GM19397 (cell line): Measurements from ENCODE around the gene USP12.
"Not testable (repeated sequence)": the region's sequence is repeated elsewhere in the genome, so short reads cannot be mapped to it uniquely, and the experiment has no call there.

ENCODE experiments used
- ATAC-seq: cut with Tn5 transposase; IDR thresholded peaks from one replicate; pipeline ENCODE4 v1.9.1; 2021; ENCODE audit warnings: mild to moderate bottlenecking, moderate library complexity; ENCODE audit not compliant: unreplicated experiment

The USP12 gene

DNA sequence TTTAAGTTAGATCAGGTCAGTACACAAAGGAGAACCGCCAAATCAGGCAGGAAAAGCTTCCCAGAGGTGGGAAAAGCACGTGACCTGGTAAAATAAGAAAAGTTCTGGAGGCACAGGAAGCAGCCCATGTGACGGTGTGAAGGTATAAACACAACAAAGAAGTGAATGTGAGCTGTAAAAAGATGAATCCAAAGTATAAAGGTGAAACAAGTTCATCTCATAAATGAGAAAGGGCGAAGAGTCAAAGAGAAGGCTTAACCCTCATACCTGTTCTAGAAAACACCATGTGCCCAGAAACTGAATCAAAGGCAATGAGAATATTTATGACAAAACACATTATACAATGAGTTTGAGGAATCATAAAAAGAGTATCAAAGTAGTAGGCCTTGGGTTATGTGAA lies 47.0 kb downstream of the USP12 start:
- no peak for ATAC-seq

- ATAC-seq = not testable (repeated sequence)
These were observed 48.2 kb downstream of the USP12 start for GRCh38 chr13:27123445-27123844.

GRCh38 chr13:27122036-27122435 lies 49.6 kb downstream of the USP12 start:
- no peak for ATAC-seq

GRCh38 chr13:27120811-27121210 lies 50.8 kb downstream of the USP12 start:
- no peak for ATAC-seq

DNA sequence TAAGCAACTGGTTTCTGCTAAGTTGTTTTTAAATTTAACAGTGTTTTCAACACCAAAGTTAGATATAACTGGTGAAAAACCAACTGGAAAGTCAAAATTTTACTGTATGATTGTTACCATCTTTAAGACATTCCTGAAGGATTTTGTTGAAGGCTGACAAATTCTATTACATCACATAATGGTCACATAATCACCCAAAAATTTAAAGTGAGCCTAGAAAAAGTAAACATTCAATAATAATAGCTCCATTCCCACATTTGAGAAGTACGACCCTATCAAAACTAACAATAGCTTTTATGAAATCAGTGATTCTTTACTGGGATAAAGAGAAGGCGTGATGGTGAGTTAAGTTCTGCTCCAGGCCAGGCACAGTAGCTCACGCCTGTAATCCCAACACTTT lies 51.6 kb downstream of the USP12 start:
- no peak for ATAC-seq

DNA sequence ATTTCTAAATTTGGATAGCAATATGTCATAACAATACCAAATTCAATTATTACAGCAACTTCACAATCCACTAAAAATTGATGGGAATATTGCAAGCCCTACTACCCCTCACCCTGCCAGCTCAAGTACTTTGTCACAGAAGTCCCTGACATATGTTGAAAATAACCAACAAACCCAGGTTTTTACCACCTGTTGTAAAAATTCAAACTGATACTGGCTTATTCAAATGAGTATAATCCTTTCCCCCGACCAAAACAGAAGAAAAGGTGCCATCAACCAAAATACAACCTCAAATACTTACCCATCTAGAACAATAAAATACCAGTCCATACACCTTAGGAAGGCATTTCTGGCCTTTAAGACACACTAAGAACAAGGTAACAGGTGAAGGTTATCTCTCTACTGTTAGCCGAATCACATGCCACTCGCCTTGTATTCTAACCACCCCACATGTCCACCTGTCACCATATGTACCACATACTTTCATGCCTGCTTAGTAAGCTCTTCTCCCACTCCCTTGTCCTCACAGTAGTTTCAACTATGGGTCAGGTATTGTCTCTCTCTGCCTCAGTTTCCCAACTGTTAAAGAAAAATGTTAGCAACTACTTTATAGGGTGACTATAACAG lies 53.1 kb downstream of the USP12 start:
- no peak for ATAC-seq

DNA sequence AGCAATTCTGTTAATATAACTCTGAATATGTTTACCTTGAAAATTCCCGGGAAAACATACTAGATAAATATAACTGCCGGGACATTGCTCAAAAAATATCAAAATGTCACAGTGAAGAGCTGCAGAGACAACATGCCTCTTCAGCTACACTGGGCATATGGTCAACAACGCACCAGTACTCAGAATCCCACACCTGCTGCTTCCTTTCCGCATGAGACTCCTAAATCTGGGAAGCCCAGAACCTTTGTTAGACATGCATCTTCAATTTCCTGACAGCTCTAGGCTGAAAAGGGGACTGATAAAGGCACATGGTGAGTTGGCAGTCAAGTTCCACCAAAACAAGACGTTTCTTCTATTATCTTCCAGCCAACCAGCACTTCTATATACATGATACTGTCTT lies 53.7 kb downstream of the USP12 start:
- ATAC-seq = no peak

DNA sequence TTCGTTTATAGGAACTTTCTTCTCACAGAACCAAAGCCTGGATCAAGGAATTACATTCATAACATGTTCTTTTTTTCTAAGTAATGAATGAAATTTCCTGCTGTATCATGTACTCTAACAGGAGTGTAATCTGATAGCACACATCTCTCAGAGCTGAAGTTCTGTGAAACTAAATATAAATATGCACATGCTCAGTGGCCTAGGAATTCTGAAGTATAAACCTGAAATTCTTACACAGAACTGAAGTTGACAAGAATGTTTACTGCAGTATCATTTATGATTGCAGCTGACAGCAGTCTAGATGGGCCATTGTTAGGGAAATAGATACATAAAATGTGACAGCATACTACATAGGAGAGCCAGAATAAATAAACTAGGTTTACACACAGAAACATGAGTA lies 54.5 kb downstream of the USP12 start:
- no peak for ATAC-seq

GRCh38 chr13:27113436-27113835 lies 58.2 kb downstream of the USP12 start:
- ATAC-seq = no peak

DNA sequence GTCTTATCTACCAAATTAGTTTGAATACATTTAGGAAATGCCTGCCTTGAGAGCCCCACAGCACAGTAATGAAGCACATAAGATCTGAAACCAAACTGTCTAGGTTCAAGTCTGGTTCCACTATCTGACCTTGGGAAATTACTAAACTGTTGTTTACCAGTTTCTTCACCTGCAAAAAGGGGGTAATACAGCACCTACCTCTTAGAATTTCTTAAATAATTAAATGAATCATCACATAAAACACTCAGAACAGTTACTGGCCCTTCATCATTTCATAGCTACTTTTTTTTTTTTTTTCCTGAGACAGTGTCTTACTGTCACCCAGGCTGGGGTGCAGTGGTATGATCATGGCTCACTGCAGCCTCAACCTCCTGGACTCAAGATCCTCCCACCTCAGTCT lies 59.6 kb downstream of the USP12 start:
- ATAC-seq = no peak

DNA sequence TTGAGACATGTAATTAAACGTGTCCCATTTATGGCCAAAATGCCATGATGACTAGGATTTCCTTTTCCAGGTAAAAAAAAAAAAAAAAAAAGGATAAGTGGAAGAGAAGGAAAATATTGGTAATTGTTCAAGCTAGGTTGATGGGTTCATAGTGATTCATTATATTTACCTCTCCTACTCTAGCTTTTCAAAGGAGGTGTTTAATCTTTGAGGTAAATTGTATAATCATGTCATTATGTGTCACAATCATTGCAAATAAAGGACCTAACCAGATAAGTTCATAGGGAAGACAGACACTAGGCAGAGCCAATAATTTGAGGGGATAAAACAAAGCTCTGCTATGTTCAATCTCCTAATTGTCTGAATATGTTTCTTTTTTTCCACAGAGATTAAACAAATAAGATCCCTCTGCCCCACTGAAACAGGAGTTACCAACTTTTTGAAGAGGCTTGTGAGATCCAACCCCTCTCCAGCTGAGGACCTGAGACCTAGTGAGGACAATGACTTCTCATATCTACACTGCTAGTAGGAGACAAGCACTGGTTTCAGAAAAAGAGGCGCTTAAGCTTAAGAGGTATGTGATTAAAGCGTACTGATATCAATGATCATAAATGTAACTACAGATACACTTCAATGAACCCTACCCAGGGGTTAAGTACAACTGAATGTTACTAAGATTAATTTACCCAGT lies 61.4 kb downstream of the USP12 start:
- ATAC-seq = no peak

GRCh38 chr13:27106144-27106543 lies 65.5 kb downstream of the USP12 start:
- no peak for ATAC-seq

DNA sequence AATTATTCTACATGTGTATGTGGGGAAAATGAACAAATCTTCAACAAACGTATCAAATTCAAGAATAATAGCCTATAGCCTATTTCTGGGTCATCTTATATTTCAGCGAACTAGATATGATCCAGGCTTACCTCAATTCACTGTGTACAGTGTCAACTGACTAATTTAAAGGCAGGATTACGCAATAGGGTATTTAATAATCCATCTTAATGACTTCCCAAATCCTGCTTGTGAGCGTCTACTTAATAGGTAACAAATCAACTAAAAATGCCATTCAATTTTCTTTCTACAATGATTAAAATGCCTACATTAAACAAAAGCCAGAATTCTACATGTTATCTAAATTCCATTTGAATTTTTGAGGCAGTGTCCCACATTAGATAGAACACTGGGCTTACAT lies 67.0 kb downstream of the USP12 start:
- ATAC-seq = no peak

GRCh38 chr13:27101847-27102246 lies 69.8 kb downstream of the USP12 start:
- ATAC-seq = no peak

- ATAC-seq = no peak
These were observed 70.3 kb downstream of the USP12 start for GRCh38 chr13:27101289-27101688.

- ATAC-seq = no peak
These were observed 73.9 kb downstream of the USP12 start for GRCh38 chr13:27097691-27098090.

- no peak for ATAC-seq
These were observed 80.2 kb downstream of the USP12 start for GRCh38 chr13:27091451-27091850.

GRCh38 chr13:27088619-27089018 lies 83.0 kb downstream of the USP12 start:
- no peak for ATAC-seq

DNA sequence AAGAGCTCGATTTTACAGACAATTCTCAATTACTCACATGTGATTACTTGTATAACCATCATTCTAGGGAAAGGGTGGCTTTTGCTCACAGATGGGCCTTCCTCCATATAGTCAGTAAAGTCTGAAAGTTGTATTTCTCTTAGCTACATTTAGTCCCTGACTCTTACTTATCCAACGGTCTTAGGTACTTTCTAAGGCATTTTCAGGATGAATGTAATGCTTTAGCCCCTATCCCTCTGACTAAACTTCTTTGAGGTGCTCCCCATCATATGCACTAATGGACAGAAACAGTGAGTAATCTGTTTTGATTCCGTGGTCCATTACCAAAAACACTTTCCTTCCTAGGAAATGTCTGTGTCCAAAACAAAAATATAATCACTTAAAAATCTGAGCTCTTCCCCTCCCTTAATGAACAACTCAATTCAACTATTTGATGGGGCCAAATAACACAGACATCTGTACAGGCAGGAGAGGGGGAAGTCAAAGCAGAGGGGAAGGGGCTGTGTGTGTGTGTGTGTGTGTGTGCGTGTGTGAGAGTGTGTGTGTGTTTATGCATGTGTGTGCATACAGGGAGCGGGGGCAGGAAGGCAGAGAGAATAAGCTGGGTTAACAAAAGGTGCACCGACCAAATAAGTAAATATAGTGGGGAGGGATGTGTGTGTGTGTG lies 84.9 kb downstream of the USP12 start:
- ATAC-seq = no peak

DNA sequence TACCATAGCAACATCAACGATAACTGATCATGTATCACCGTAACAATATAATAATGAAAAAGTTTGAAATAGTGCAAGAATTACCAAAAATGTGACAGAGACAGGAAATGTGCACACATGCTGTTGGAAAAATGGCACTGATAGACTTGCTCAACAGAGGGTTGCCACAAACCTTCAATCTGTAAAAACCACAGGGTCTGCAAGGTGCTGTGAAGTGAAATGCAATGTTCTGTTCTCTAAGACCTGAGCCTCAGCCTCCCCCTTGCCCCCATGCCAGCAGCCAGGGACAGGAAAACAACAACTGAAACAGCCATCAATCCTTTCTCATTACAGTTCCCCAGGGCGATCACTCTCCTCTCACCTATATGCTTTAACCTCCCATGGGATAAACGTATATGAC lies 88.4 kb downstream of the USP12 start:
- ATAC-seq = no peak

- ATAC-seq = no peak
These were observed 89.5 kb downstream of the USP12 start for GRCh38 chr13:27081893-27082679.
